C4-2B (cell line): ENCODE results near the gene IQGAP3.

ENCODE experiments used
- CTCF ChIP-seq: fragments of 450-650 bp; conservative IDR thresholded peaks from 2 replicates; pipeline ENCODE4 v1.5.1; 2017; ENCODE audit warnings: mild to moderate bottlenecking
- ZFX ChIP-seq: fragments of 450-650 bp; IDR thresholded peaks from 2 replicates; pipeline ENCODE4 v1.6.1; 2017

DNA sequence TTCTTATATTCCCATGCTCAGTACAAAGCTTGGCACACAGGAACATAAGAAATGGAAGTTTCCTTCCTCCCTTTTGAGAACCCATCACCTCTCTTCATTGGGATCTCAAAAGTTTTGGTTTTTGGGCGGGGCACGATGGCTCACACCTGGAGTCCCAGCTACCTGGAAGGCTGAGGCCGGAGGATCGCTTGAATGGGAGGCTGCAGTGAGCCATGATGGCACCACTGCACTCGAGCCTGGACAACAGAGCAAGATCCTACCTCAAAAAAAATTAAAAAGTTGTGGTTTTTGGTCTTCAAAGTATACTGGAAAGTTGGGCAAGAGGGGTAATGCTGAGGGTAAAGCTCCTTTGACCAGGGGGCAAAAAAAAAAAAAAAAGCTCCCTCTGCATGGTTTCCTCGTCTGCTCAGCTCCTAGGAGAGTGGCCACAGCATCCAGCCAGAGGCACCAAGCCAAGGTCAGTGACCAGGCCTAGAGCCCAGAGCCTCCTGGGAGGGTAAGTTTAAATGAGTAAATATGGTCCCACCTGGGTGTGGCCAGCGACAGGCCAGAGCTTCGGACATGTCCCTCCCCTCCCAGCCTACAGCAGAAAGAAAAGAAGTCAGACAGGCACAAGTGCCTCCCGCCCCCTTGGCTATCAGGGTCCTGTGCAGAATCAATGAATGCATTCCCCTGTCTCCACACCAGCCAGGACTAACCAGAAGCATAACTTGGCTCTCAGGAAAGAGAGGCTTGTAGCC lies 76.8 kb downstream of the IQGAP3 start:
- no peak for TF ChIP-seq CTCF
- TF ChIP-seq ZFX: no peak
